D341Med (cell line): Measurements from ENCODE around the gene SOX11.
"Not testable (repeated sequence)": the region's sequence is repeated elsewhere in the genome, so short reads cannot be mapped to it uniquely, and the experiment has no call there.

ENCODE experiments used
- DNase-seq: peaks from one replicate; pipeline ENCODE4 v3.0.0; 2012; ENCODE audit warnings: low spot score

Gene SOX11

DNA sequence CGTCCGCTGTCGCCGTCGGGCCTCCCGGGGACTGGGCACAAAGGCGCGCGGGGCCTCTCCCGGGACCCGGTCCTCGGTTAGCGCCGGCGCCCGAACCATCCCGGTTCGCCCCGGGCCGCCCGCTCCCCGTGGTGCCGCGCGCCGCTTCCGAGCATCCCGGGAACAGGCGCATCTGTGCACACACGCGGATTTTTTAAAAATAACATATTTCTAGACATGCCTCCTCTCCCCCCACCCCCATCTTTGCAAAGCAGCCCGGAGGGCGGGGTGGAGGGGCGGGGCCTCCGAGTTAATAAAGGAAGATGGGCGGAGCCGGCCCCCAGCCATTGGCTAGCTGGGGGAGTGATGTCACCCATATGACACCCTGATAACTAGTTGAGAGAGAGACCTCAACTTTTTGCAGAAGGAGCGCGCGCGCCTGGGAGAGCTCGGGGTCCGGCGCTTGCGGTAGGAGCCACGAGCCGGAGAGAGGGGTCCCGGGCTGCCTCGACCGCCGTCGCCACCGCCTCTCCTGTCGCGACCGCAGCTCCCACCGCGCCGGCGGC lies at the start of gene SOX11:
SOX11 (plus strand) TSS at position 400 of the 545 bp plus-strand sequence. CDS start 338 bp downstream, outside the sequence.
- DNase-seq: peak; percentile 88

DNA sequence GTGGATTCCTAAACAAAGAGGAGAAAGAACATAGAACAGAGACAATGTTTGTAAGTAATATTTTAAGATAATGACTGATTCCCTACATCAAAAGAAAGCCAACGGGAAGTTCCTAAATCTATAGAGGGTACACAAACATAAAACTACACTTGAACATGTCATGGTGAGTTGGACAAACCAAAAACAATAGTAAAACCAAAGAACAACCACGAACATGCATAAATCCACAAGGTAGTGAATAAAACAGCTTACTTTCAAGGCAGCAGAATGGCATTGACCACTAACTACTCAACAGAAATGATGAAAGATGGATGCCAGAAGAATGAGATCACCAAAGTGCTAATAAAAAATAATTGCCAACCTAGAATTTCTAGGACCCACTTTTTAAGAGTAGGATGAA lies 39.5 kb upstream of the SOX11 start:
- DNase-seq: not testable (repeated sequence)

DNA sequence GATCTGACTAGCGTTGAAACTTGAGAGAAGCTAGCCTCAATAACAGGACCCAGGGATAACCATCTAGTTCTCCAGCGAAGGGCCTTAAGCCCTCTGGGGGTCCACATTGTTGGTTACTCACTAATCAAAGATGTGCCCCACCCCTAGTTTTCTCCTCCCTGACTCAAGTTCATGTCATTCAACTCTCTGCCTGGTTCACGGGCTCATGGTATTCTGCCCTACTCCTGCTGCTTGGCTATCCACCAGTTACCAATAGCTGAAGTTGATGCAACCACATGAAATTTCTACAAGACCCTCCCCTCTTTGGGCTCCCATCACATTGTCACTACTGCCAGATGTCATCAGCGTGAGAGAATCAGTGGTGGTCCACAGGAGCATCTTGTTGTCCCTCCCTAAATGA lies 38.4 kb upstream of the SOX11 start:
- DNase-seq: not testable (repeated sequence)

DNA sequence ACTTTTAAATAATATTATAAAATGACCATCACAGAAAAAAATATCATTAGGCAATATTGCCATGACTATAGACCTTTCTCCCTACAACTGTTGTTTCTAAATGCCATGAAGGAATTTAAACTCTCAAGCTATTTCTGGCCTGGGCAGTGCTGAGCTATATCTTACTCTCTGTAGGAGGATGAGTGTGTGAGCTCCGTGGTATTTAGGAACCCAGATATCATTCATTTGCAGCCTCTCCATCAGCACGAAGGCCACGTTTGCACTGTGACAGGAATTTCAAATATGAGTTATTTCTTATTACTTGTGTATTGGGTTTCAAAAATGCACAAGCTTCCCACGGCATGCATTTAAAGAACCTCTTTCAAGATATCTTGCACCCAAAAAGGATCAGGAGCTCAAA lies 35.0 kb upstream of the SOX11 start:
- no peak for DNase-seq

DNA sequence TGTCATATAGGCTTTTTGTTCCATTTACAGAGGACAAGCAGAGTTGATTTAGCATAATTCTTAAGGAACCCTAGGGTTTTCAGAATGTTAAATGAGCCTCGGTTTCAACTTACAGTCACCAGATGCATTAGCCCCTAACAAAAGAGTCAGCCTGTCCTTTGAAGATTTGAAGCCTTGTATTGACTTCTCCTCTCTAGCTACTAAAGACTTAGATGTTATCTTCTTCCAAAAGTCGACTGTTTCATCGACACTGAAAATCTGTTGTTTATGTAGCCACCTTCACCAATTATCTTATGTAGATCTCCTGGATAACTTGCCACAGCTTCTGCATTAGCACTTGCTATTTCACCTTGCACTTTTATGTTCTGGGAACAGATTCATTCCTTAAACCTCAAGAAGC lies 31.6 kb upstream of the SOX11 start:
- DNase-seq: no peak

DNA sequence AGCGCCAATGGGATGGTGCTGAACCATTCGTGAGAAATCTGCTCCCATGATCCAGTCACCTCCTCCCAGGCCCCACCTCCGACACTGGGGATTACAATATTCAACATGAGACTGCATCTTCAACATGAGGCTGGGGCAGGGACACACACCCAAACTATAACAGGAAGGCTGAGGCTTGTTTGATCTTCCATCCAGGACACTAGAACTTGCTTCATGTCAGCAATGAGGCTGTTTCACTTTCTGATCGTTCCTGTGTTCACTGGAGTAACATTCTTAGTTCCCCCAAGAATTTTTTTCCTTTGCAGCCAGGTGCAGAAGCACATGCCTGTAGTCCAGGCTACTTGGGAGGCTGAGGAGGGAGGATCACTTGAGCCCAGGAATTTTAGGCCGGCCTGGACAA lies 30.8 kb upstream of the SOX11 start:
- no peak for DNase-seq

DNA sequence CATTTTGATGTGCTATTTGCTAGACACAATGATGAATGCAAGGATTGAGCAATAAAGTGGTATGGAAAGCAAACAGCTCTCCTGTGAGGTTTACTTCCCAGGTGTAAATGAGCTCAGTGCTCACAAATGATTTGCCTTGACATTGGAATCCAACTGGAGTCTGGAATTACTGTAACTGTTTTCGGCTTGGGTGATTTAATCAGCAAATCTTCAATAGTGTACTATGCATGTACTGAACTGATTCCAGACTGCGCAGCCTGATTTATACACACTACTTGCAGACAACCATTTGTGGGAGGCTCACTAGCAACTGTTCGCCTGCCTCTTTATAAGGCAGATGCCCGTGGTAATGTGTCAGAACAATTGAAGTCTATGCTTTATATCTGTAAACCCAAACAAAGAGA lies 27.9 kb upstream of the SOX11 start:
- no peak for DNase-seq

DNA sequence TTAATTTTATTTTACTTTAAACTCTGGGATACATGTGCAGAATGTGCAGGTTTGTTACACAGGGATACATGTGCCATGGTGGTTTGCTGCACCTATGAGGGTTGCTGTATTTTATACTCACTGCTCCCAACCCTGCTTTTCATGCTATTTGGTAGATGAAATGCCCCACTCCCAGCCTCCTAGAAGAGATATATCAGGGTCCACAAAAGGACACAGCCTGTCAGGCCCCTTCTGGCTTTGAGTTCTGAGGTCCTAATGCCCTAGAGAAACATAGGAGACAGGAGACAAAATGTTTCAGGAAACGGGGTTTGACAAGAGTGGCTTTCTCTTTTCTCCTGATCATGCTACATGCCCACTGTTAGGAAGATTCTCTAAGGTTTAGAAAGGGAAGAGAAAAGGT lies 27.1 kb upstream of the SOX11 start:
- DNase-seq: no peak

DNA sequence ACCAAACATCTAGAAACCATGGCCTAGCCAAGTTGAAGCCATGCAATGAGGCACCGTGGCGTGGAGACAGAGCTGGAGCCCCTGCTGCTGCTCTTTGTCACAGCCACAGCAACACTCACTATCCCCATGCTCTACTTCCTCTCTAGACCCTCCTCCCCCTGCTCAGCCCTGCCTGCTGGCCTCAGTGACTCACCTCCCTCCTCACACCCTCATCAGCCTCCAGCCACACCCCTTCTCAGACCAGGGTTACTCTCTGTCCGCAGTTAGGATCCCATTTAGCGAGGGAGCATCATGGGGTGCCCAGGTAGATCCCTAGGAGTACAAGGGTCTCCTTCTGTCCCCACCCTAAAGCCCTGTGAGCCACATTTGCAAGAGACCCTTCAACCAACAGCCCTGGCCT lies 25.4 kb upstream of the SOX11 start:
- no peak for DNase-seq

DNA sequence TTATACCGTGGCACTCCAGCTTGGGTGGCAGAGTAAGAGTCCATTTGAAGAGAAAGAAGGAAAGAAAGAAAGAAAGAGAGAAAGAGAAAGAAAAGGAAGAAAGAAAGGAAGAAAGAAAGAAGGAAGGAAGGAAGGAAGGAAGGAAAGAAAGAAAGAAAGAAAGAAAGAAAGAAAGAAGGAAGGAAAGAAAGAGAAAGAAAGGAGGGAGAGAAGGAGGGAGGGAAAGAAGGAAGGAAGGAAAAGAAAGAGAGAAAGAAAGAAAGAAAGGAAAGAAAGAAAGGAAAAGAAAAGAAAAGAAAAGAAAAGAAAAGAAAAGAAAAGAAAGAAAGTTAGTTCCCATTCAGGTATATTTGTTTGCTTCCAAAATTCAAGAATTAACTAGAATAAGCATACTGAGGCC lies 24.5 kb upstream of the SOX11 start:
- not testable (repeated sequence) for DNase-seq

DNA sequence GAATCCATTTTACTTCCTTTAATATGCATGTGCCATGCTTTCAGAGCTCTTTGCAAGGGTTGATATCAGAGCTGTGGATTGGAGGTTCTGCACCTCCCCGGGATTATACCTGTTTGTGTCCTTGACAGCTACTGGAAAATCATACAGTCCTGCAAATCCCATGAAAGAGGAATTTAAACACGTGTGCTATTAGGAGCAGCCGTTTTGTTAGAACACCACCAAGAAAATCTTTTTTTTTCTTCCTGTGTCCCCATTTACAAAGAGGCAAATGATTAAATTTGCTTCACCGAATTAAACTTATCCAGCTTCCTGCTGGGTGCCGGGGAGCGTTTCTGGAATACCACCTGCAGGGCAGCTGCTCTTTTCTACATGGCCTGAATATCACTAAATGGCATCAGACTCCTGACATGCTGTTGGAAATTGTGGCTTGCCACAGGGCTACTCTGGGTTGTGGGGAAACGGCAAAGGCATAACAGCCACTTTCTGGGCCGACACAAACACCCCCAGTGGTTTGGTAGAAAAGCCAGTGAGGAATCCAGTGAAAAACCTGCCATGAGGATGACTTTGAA lies 23.4 kb upstream of the SOX11 start:
- no peak for DNase-seq

DNA sequence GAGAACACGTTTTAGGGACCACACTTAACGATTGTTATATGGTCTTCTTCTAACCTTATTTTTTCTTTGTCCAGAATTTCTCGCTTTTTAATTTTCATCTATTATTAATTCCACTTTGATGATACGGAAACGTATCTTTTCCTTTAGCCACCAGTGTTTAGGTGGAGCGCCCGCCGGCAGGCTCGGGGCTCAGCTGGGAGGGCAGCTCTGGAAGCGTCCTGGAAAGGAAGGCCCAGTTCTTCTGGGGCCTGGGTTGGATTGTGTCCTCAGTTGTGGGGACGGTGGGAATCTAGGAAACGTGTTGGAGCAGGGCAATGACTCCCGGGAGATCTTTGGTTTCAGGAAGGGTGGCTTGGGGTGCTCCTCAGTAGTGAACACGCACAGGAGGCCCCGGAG lies 19.4 kb upstream of the SOX11 start:
- no peak for DNase-seq

DNA sequence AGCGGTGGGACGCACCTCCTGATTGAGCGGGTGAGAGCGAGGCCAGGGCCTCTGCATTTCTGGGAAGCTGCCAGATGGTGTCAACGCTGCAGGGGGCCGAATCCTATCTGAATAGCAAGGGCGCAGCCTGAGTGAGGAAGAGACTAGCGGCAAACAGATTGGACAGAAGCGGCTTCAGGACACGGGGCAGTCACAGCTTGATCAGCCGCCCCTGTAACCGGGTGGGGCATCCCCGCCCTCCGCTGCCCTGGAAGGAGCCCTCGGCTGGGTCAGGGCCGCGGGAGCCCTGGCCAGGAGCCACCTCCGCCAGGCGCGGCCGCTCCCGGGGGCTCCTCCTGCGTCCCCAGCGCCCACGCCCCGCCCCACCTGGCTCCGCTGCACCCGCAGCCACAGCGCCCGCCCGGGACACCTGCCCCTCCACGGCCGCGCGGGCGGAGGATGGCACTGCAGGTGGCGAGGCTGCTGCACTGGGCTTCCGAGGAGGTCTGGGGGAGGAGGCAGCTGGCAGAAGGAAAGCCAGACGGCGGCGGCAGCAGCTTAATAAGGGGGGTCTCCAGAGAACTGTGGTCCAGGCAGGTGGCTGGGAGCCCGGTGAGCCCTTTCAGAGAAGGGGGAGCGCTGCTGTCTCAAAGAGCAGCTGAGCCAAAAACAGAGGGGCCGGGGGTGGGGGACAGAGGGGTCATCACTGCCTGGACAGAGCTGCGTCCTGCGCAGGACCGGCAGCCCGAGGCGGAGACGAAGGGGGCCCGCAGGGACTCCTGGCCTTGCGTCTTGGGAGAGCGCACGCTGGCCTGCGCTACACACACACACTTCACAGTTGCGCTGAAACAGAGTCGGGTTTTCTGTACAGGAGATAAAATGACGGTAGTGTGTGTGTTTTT lies 18.8 kb upstream of the SOX11 start:
- DNase-seq: peak; percentile 60

DNA sequence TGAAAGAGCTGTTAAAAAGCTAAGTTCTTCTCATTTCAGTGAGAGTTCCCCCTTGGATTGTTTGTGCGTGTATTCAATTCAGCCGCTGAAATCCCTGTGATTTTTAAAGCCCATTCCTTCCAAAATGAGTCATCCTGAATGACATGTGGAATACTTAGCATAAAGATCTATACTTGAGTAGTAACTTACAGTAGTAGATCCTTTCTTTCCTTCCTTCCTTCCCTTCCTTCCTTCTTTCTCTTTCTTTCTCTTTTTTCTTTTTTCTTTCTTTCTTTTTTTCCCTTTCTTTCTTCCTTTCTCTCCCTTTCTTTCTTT lies 18.2 kb upstream of the SOX11 start:
- DNase-seq: no peak

DNA sequence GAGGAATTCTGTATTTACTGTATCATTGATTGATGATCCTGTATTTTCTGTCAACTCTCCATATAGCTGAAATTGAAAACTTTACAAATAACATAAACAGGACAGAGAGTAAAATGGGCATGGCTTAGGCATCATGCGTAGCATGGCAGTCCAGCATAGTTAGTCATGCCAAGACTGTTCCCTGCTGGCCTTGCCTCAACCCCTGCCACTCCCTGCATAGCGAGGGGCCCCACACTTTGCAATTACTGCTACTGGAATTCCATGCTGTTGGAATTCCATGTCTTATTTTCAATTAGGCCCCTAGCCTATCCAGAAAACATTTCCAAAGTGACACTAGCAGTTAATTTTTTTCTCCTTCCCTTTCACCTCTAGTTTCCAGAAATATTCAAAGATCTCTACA lies 15.1 kb upstream of the SOX11 start:
- DNase-seq: no peak

DNA sequence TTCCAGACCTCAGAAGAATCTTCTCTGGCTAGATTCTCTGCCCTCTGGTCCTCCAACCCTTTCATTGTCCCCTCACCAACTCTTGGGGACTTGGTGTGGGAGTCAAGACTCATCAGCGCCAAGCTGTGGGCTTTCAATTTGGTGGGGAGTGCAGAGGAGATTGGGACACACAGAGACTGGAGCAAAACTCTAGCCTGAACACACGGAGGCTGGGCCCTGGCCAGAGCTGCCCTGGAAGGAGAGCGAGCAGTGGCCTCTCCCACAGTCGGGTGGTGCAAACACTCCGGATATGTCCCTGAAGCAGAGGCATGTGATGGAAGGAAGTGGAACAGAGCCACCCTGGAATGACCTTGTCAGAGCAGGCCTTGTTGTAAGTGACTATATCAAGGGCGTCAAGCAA lies 8.7 kb upstream of the SOX11 start:
- no peak for DNase-seq

DNA sequence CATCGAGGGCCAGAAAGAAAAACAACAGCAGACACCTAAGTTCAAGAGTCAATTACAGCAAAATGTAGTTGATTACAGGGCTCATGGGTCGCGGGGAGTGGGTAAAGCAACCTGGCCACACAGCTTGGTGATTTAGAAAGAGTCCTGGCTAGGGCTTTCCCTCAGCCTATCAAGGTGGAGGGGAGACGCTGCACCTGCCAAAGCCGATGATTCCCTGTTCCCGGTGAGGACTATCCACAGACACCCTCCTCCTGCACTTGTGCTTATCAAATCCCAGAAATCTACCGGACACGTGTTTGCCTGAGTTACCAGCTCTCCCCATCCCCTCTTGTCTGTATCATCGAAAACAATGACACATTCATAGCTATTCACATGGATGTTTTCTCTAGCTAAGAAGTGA lies 7.0 kb upstream of the SOX11 start:
- no peak for DNase-seq

DNA sequence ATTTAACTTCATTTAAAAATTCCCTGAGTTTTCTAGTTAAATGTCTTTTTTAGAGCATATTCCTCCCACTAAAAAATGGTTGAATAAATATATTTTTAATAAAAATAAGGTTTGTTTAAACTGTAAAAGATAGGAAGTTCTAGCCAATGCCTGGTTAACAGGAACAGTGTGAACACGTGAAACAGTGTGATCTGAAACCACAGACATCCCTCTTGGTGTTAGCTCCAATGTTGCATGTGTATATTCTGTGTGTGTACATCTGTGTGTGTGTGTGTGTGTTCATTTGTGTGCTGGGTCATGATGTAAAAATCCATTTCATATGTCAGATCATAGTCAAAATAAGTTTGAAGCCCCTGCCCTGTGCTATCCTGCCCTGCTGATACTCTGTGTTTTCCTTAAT lies 6.1 kb upstream of the SOX11 start:
- DNase-seq: no peak

DNA sequence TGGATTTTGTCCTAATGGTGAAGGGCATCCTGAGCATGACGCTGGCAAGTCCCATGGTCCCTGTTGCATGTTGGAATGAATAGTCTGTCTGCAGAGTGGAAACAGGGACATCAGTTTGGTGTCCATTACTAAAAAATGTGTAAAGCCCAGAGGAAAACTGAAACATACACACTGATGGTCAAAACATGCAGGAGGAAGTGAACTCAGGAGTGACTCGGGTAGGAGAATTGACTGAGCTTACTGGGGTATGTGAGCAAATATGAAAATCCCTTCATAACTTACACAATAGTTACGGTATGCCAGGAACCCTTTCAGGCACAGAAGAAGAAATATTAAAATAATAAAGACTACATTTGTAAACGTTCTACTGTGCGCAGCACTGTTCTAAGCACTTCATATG lies 5.6 kb upstream of the SOX11 start:
- DNase-seq: no peak

DNA sequence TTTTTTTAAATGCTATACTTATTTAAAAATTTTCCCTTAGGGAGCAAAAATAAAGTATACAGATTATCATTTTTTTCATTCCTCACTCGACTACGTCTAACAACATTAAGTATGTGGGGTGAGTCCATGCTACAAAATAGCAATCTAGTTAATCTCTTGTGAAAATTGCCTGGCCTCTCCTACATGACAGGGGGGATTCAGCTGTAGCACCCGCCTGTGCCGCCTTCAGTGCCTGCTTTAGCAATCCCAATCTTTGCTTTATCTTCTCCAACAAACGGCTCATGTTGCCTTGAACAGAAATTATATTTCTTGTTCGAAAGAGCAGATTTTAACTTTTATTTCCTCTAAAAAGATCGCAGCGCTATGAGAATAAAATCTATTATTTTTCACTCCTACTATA lies 2.4 kb upstream of the SOX11 start:
- no peak for DNase-seq

DNA sequence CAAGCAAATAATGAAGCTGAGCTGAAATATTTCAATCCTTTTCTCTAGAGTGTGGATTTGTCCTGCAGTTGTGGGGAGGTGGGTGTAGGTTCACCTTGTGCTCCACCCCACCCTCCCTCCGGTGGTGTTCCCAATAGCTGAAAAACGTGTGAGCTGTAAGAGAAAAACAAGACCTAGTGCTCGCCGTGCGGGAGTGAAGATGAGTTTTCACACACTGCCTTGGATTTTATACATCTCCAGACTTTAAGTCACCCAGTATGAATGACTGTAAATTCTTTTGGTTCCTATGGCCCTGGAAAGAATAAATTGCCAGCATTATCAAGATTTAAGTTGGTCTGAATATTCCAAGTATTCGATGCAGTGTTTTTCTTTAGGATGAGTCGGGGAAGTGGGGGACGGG lies 1.9 kb upstream of the SOX11 start:
- no peak for DNase-seq

DNA sequence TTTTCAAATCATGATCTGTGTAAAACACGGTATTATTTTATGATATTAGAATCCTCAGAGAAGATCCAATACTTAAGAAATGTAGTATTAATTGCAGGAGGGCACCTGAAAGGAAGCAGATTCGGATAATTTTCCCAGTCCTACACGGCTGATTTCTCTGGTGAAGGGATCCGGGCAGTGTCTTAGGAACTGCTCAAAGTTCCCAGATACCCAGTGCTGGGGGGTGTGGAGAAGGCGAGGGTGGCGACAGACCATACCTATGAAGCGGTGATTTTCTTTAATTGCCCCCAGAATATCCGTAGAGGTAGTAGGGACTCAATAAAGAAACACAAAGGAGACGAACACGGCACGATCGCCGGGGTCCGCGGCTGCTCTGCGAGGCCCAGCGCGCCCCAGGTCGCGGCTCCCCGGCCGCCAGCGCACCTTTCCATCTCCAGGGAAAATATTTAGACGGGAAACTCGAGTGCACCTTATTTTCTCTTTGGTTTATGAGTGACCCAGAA lies 1.4 kb upstream of the SOX11 start:
- peak; percentile 60 for DNase-seq

DNA sequence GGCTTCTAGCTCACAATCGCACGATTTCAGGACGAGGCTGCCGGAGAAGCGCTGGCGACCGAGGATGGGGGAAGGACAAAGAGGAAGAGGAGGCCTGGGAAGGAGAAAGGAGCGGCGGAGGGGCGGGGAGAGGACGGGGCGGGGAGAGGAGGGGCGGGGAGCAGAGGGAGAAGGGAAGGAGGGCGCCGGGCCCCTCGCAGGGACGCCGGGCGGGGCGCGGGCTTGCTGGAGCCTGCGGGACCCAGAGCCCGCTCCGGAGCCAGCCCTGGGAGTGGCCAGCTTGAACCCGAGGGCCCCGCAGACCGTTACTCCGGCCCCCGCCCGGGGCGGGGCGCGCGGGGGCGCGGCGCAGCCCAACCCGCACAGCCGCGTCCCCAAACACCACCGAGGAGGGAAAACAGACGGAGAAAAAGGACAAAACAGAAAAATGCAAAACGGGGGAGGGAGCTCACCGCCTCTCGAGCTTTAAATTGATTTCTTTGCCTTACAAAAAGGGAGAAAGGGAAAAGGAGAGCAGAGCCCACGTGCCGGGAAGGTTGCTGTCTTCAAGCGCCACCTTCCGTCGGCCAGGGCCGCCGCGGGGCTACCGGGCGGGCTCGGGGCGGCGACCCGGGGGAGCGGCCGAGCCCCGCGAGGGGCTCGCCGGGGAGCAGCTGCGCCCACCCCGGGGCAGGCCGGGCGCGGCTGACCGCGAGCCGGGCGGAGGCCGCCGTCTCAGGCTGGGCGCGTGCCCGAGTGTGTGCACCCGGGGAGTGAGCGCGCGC lies 781 bp upstream of the SOX11 start:
- peak; percentile 80 for DNase-seq
